GM18867 (cell line): ENCODE data around the gene KLRC2.
"Not testable (repeated sequence)": the region's sequence is repeated elsewhere in the genome, so short reads cannot be mapped to it uniquely, and the experiment has no call there.

ENCODE experiments used
- ATAC-seq: cut with Tn5 transposase; IDR thresholded peaks from one replicate; pipeline ENCODE4 v1.9.1; 2021; ENCODE audit warnings: mild to moderate bottlenecking, moderate library complexity; ENCODE audit not compliant: unreplicated experiment

Gene KLRC2

DNA sequence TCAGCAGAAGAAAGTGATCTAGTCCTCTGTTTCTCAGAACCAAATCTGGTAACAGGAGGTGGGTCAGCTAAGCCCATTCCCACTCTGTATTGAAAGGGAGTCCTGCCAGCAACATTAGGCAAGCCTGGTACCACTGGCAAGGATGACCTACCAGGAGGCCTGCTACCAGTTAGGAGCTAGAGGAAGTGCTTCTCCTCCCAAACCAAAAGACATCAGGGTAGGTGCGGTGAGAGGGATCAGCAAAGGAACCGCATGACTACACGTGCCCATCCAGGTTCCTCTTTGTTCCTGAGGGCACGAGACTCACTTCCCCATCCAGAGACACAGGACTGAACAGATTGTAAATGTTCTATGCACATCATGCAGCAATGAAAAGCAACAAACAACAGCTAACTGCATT, 29.1 kb downstream of the KLRC2 start:
- ATAC-seq = no peak

DNA sequence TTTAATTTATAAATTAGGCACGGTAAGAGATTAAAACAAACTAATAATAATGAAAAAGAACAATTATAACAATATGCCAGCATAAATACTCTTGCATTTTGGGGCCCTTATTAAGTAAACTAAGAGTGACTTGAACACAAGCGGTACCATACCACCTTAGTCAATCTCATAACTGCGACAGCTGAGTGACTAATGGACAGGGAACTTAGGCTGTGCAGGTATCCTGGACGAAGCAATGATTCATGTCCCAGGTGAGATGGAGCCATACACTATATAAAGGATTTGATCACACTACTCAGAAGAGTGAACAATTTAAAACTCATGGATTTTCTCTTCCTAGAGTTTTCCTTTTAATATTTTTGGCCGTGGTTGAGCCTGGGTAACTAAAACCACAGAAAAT, 30.5 kb downstream of the KLRC2 start:
- ATAC-seq = no peak

DNA sequence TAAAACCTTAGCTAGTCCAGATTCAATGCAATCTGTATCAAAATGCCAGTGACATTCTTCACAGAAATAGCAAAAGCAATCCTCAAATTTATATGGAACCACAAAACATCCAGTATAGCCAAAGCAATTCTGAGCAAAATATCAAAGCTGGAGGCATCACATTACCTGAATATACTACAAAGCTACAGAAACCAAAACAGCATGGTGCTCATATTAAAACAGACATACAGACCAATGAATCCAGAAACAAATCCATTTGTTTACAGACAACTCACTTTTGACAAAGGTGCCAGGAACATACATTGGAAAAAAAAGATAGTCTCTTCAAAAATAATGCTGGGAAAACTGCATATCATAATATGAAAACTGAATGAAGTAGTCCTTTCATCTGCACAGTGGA, 31.0 kb downstream of the KLRC2 start:
- no peak for ATAC-seq

GRCh38 chr12:10400829-10401228, 35.0 kb downstream of the KLRC2 start:
- no peak for ATAC-seq

DNA sequence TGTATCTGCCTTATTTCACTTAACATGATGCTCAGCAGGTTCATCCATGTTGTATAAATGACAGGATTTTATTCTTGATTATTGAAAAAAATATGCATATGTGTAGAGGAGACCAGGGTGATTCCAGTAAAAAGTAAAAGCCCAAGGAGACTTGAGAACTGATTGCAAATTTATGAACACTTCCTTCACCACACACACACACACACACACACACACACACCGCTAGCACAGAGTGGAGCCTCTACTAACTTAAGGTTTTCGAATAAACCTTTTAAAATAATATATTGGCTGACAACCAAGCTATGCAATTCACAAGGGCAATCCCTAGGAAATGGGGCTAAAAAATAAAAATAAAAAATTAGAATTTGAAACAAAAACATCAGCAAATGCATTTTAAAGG, 37.6 kb downstream of the KLRC2 start:
- no peak for ATAC-seq

- no peak for ATAC-seq
These were observed 38.5 kb downstream of the KLRC2 start for GRCh38 chr12:10397296-10397695.

DNA sequence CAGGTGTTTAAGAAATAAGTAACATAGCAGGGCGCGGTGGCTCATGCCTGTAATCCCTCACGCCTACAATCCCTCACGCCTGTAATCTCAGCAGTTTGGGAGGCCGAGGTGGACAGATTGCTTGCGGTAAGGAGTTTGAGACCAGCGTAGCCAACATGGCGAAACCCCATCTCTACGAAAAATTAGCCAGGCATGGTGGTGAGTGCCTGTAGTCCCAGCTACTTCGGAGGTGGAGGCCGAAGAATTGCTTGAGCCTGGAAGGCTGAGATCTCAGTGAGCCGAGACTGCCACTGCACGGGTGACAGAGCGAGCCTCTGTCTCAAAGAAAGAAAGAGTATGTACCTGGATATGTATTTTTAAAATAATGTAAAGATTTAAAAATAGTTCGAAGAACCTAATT, 39.6 kb downstream of the KLRC2 start:
- not testable (repeated sequence) for ATAC-seq

- peak; percentile 79 for ATAC-seq
These were observed 40.3 kb downstream of the KLRC2 start for GRCh38 chr12:10395390-10395998.

DNA sequence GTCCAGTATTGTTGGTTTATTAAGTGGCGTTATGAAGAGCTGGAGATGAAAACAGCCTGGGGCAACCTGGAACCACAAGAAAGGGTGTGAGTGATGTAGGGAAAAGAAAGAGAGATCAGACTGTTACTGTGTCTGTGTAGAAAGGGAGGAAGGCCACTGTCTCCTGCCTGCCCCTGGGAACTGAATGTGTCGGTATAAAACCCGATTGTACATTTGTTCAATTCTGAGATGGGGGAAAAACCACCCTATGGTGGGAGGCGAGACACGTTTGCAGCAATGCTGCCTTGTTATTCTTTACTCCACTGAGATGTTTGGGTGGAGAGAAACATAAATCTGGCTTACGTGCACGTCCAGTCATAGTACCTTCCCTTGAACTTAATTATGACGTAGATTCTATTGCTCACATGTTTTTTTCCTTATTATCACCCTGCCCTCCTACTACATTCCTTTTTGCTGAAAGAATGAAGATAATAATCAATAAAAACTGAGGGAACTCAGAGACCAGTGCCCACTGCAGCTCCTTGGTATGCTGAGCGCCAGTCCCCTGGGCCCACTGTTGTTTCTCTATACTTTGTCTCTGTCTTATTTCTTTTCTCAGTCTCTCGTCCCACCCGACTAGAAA, 41.2 kb downstream of the KLRC2 start:
- not testable (repeated sequence) for ATAC-seq

GRCh38 chr12:10393291-10393690, 42.5 kb downstream of the KLRC2 start:
- no peak for ATAC-seq

DNA sequence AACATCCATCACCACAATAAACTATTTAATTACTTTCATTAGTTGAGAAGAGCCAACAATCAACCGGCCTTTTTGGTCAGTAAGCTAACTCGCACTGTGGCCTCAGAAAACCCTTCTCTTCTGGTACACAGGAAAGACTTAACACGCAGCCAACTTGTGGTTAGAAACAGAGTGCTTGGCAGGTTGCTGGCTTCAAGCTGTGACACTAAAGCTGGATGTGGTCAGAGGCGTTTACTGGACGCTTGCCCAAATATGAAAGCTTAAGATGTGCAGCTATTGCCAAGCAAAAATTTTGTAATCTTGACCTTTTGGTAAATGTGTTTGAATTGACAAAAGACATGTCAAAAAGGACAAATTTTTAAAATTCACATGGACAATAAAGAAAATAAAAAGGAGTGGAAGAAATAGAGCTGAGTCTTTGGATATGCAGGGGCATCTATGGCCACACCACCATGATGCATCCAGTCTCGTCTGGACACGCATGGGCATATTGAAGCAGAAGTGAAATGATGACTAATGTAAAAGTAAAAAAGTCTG, 43.3 kb downstream of the KLRC2 start:
- peak; percentile 79 for ATAC-seq

DNA sequence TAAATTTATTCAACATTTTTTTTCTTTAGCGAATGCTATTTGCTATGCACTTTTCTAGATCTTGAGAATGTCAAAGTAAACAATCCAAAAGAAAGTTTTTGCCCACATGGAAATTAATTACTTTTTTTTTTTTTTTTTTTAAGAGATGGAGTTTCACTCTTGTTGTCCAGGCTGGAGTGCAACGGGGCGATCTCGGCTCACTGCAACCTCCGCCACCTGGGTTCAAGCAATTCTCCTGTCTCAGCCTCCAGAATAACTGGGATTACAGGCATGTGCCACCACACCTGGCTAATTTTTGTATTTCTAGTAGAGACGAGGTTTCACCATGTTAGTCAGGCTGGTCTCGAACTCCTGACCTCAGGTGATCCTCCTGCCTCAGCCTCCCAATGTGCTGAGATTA, 44.8 kb downstream of the KLRC2 start:
- ATAC-seq = not testable (repeated sequence)

- no peak for ATAC-seq
These were observed 45.9 kb downstream of the KLRC2 start, which contains the start of gene KLRK1 for GRCh38 chr12:10389904-10390303. Gene KLRK1, minus strand, starts transcription at chr12:10390041. Its CDS starts 1,231 bp downstream, at chr12:10388810.

- ATAC-seq = no peak
These were observed 47.0 kb downstream of the KLRC2 start for GRCh38 chr12:10388624-10389413.

GRCh38 chr12:10387498-10387897, 48.3 kb downstream of the KLRC2 start:
- not testable (repeated sequence) for ATAC-seq

DNA sequence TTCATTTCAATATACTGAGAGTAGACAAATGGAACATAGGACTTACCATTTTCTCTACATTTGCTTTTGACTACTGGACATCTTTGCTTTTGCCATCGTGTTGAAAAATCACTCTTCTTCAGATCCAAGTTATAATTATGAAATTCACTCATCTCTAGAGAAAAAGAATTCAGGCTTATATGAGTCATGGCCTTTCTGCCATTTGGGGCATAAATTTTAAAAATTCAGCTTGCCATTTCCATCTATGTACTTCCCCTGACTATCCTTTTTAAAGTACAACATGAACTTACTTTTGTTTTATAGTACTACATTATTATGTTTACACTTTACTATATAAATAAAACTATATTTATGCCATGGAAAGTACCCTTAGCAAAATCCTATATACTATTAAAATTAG, 49.0 kb downstream of the KLRC2 start:
- no peak for ATAC-seq

- ATAC-seq = no peak
These were observed 50.6 kb downstream of the KLRC2 start for GRCh38 chr12:10385166-10385613.

GRCh38 chr12:10384191-10384590, 51.6 kb downstream of the KLRC2 start:
- ATAC-seq = no peak

DNA sequence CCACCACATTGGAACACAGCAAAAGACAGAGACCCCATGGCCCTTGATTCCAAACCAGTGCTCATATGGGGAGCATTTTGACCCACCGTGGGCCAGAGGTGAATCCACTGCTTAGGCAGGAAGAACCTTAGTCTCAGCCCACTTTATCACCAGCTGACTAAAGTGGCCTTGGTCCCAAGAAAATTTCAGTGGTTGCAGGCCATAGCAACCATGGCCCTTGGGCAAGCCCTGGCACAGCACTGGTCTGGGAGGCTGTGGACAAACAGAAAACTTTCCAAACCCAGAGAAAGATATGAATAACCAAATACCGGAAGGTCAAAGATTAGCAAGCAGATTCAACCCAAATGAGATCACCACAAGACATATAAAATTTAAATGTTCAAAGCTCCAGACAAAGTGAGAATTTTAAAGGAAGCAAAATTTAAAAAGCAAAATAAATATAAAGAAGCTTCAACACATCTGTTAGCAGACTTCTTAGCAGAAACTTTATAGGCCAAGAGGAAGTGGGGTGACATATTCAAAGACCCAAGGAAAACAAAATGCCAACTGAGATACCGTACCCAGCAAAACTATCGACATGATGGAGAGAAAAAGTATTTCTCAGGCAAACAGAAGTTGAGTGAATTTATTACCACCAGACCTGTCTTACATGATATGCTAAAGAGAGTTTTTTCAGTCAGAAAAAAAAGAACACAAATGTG, 53.7 kb downstream of the KLRC2 start:
- ATAC-seq = no peak
